Measurements from ENCODE around the gene CNPY1. TPM values are rescaled to one million over a fixed set of nuclear protein-coding genes. Genes with fewer than 3 reads are reported as not detected.

Gene CNPY1
- total RNA-seq, 5 donors from 2014 or later (not counting 1 experiment from before 2014, with no cell fraction given) = not detected

DNA sequence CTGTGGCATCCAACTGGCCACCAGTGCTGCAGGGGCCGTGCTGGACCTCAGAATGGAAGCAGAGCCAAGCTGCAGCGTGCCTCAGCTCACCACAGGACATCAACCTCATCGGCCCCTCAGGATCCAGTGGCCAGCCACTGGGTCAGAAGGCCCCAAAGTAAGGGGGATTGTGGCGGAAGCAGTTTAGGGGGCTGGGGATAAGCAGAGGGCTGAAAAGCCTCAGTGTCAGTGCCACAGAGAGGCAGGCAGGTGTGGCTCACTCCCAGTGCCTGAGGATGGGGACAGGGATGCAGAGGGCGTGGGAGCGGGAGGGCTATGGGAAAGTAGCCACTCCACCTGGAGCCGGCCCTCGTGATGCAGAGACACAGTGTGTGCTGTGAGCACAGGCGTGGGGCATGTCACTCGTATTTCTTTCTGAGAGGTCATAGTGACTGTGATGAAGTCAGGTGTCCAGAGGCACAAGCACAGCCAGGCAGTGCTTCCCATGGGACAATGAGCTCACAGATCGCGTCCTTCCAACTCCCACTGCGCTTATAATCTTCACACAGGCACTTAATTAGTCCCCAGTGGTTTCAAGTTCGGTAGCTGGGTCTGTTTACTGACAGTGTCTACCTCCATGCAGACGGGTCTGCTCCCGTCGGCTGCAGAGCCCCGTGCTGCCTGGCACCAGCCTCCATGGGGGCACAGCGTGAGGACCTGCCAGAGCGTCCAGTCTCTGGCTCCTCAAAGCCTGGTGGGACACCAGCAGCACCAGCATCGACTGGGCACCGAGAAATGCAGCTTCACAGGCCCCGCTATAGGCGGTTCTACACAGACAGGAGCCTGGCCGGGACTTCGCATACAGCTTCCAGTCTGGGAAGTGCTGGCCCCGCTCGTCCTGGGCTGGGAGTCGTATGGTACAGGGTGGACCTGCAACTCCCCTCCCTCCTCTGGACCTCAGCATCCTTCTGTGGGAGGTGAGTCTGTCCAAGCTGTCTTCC is 42.9 kb upstream of the CNPY1 start:
- H3K4me3 ChIP-seq (ENCODE audit: control insufficient read depth in 1 of 2, extremely low read depth in 1 of 2, low read length in 1 of 2) = no peak overlapping the region
- H3K9me3 ChIP-seq = no peaks in the 10 kb centered on the region
- Mint-ChIP-seq H3K4me1 (no peaks in the 10 kb centered on the region), H3K36me3 (no peaks in the 10 kb centered on the region), H3K9me3 (no peaks in the 10 kb centered on the region), H3K4me3 (no peak overlapping the region), H3K27ac (no peak overlapping the region), H3K27me3 (peaks cover 31 to 62% of the 10 kb centered on the region in 2 donors)
- 86% methylated on average over 21 of the region's 29 CpGs for WGBS (ENCODE audit: insufficient coverage)
- ChIA-PET CTCF (interaction anchor here in 1 of 2 donors (0.6 kb wide), 1 partner anchor 149 kb away, joined by 3 read pairs; no protein-coding TSS in a partner anchor), POLR2A (no interaction called here)
- ATAC-seq (replicated peaks in 1 of 4) (no peak), DNase-seq (no peak)
- no peaks in the 10 kb centered on the region for H3K36me3 ChIP-seq (ENCODE audit: control insufficient read depth in 2 of 2, extremely low read depth in 1 of 2, insufficient read depth in 1 of 2, low read length in 1 of 2)
- H3K4me1 ChIP-seq (ENCODE audit: control insufficient read depth in 1 of 2, extremely low read depth in 1 of 2, insufficient read depth in 2 of 2, low read length in 2 of 2) = no peaks in the 10 kb centered on the region
- H3K27ac ChIP-seq (ENCODE audit: low read length) = no peak overlapping the region
- H3K27me3 ChIP-seq (replicated peaks in 1 of 2; ENCODE audit: control insufficient read depth in 2 of 2, extremely low read depth in 1 of 2, insufficient read depth in 2 of 2, low read length in 1 of 2) = peaks cover 0 to 66% of the 10 kb centered on the region in 2 experiments

GRCh38 chr7:155588468-155588998 is 42.2 kb upstream of the CNPY1 start:
- peaks cover 0 to 68% of the 10 kb centered on the region in 2 experiments for H3K27me3 ChIP-seq (replicated peaks in 1 of 2; ENCODE audit: control insufficient read depth in 2 of 2, extremely low read depth in 1 of 2, insufficient read depth in 2 of 2, low read length in 1 of 2)
- DNase-seq (no peak), ATAC-seq (replicated peaks in 1 of 4) (no peak)
- no peaks in the 10 kb centered on the region for H3K36me3 Mint-ChIP-seq
- no peaks in the 10 kb centered on the region for H3K9me3 ChIP-seq
- no peak overlapping the region for H3K4me3 Mint-ChIP-seq
- no peaks in the 10 kb centered on the region for H3K36me3 ChIP-seq (ENCODE audit: control insufficient read depth in 2 of 2, extremely low read depth in 1 of 2, insufficient read depth in 1 of 2, low read length in 1 of 2)
- H3K4me1 Mint-ChIP-seq = no peaks in the 10 kb centered on the region
- H3K27ac Mint-ChIP-seq = no peak overlapping the region
- H3K9me3 Mint-ChIP-seq = no peaks in the 10 kb centered on the region
- H3K4me1 ChIP-seq (ENCODE audit: control insufficient read depth in 1 of 2, extremely low read depth in 1 of 2, insufficient read depth in 2 of 2, low read length in 2 of 2) = no peaks in the 10 kb centered on the region
- WGBS (ENCODE audit: insufficient coverage) = 94% methylated on average over 6 of the region's 10 CpGs
- no peak overlapping the region for H3K4me3 ChIP-seq (ENCODE audit: control insufficient read depth in 1 of 2, extremely low read depth in 1 of 2, low read length in 1 of 2)
- H3K27ac ChIP-seq (ENCODE audit: low read length) = no peak overlapping the region
- CTCF ChIA-PET = no interaction called here
- peaks cover 34 to 61% of the 10 kb centered on the region in 2 donors for H3K27me3 Mint-ChIP-seq
- POLR2A ChIA-PET = no interaction called here

DNA sequence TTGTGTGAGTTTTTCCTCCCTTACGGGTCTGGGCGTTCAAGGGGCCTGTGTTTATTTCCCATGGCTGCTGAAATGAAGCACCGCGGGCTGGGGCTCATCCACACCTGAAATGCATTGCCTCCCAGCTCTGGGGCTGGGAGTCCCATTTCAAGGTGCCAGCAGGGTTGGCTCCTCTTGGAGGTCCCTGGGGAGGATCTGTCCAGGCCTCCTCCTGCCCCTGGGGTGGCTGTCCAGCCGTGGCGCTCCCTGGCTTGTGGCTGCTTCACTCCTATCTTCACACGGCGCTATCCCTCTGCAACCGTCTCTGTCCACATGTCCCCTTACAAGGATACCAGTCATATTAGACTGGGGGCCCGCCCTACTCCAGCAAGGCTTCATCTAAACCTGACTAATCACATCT is 41.1 kb upstream of the CNPY1 start:
- no peaks in the 10 kb centered on the region for H3K4me1 Mint-ChIP-seq
- ATAC-seq (replicated peaks in 1 of 4) (no peak), DNase-seq (no peak)
- H3K27ac Mint-ChIP-seq = no peak overlapping the region
- ChIA-PET CTCF (interaction anchor here in 1 of 2 donors (0.6 kb wide), 1 partner anchor 41 kb away, joined by 6 read pairs; the partner anchor contains the start of gene CNPY1), POLR2A (no interaction called here)
- no peak overlapping the region for H3K4me3 ChIP-seq (ENCODE audit: control insufficient read depth in 1 of 2, extremely low read depth in 1 of 2, low read length in 1 of 2)
- no peaks in the 10 kb centered on the region for H3K9me3 ChIP-seq
- no peaks in the 10 kb centered on the region for H3K4me1 ChIP-seq (ENCODE audit: control insufficient read depth in 1 of 2, extremely low read depth in 1 of 2, insufficient read depth in 2 of 2, low read length in 2 of 2)
- H3K36me3 Mint-ChIP-seq = no peaks in the 10 kb centered on the region
- 92% methylated on average over 10 of the region's 10 CpGs for WGBS (ENCODE audit: insufficient coverage)
- no peak overlapping the region for H3K27ac ChIP-seq (ENCODE audit: low read length)
- no peaks in the 10 kb centered on the region for H3K9me3 Mint-ChIP-seq
- H3K36me3 ChIP-seq (ENCODE audit: control insufficient read depth in 2 of 2, extremely low read depth in 1 of 2, insufficient read depth in 1 of 2, low read length in 1 of 2) = no peaks in the 10 kb centered on the region
- H3K27me3 ChIP-seq (replicated peaks in 1 of 2; ENCODE audit: control insufficient read depth in 2 of 2, extremely low read depth in 1 of 2, insufficient read depth in 2 of 2, low read length in 1 of 2) = peaks cover 0 to 69% of the 10 kb centered on the region in 2 experiments
- peaks cover 34 to 58% of the 10 kb centered on the region in 2 donors for H3K27me3 Mint-ChIP-seq
- H3K4me3 Mint-ChIP-seq = no peak overlapping the region

DNA sequence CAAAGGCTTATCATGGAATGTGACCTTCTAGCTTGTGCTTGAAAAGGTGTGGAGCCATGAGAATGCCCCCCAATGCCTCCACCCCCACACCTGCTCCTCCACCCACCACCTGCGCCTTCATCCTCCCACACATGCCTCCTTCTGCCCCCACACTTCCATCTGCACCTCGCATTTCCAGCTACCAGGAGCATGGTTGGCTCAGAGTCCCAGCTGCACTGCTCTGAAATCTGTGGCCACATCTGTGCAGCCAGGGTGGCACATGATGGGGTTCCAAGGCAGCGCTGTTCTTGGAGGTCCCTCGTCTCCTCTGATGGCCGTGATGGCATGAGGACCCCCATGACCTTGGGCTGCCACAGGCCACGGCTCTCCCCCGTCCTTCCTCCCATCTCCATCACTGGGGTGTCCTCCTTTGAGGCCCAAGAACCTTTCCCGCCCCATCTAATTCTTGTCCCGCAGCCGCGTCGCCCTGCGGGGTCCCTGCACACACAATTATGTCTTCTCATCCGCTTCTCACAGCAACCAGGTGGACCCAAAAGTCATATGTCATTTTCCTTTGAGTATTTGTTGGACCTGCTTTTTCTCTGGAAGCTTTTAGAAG is 40.6 kb upstream of the CNPY1 start:
- DNase-seq (no peak), ATAC-seq (replicated peaks in 1 of 4) (no peak)
- CTCF ChIA-PET = interaction anchor here (0.6 to 1.1 kb wide), 3 partner anchors 12 to 110 kb away, joined by 3 to 6 read pairs (median 4); partner anchors contain the start of gene CNPY1 (in 1 of the 2)
- H3K9me3 ChIP-seq = no peaks in the 10 kb centered on the region
- no peak overlapping the region for H3K27ac ChIP-seq (ENCODE audit: low read length)
- WGBS (ENCODE audit: insufficient coverage) = 64% methylated on average over 7 of the region's 14 CpGs
- no peaks in the 10 kb centered on the region for H3K36me3 Mint-ChIP-seq
- H3K4me3 Mint-ChIP-seq = no peak overlapping the region
- no peaks in the 10 kb centered on the region for H3K4me1 Mint-ChIP-seq
- no peak overlapping the region for H3K27ac Mint-ChIP-seq
- no peaks in the 10 kb centered on the region for H3K36me3 ChIP-seq (ENCODE audit: control insufficient read depth in 2 of 2, extremely low read depth in 1 of 2, insufficient read depth in 1 of 2, low read length in 1 of 2)
- POLR2A ChIA-PET = no interaction called here
- peaks cover 34 to 58% of the 10 kb centered on the region in 2 donors for H3K27me3 Mint-ChIP-seq
- H3K27me3 ChIP-seq (replicated peaks in 1 of 2; ENCODE audit: control insufficient read depth in 2 of 2, extremely low read depth in 1 of 2, insufficient read depth in 2 of 2, low read length in 1 of 2) = peaks cover 0 to 68% of the 10 kb centered on the region in 2 experiments
- no peaks in the 10 kb centered on the region for H3K9me3 Mint-ChIP-seq
- H3K4me3 ChIP-seq (ENCODE audit: control insufficient read depth in 1 of 2, extremely low read depth in 1 of 2, low read length in 1 of 2) = no peak overlapping the region
- H3K4me1 ChIP-seq (ENCODE audit: control insufficient read depth in 1 of 2, extremely low read depth in 1 of 2, insufficient read depth in 2 of 2, low read length in 2 of 2) = no peaks in the 10 kb centered on the region

DNA sequence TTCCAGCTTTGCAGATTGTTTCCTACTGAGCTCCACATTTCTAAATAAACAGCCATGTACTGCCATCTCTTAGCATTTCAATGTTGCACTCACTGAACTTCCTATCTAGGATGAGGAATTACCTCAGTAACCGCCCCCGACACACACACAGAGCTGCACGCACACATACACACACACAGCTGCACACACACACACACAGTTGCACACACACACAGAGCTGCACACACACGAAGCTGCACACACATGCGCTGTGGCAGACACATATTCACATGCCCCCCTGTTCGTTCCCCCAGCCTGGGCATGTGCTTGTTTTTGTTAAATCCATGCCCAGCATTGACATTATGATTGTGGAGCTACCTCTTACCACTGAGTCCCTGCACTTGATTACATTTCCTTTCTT is 39.6 kb upstream of the CNPY1 start:
- Mint-ChIP-seq H3K9me3 (no peaks in the 10 kb centered on the region), H3K27me3 (peaks cover 34 to 53% of the 10 kb centered on the region in 2 donors)
- CTCF ChIA-PET = interaction anchor here in 1 of 2 donors (0.7 to 1.1 kb wide), 2 partner anchors 13 to 111 kb away, joined by 3 to 4 read pairs; no protein-coding TSS in a partner anchor

DNA sequence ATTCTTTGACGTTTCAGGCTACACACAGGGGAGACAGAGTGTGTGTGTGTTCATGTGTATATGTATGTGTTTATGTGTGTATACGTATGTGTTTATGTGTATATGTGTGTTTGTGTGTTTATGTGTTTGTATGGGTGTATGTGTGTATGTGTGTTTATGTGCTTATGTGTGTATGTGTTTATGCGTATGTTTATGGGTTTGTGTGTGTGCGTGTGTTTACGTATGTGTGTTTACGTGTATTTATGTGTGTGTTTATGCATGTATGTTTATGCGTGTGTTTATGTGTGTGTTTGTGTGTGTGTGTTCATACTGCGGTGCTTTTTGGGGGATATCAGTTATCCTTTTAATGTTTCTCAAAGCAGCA is 39.2 kb upstream of the CNPY1 start:
- ChIA-PET CTCF (no interaction called here), POLR2A (no interaction called here)
- Histone ChIP-seq H3K36me3 (ENCODE audit: control insufficient read depth in 2 of 2, extremely low read depth in 1 of 2, insufficient read depth in 1 of 2, low read length in 1 of 2) (no peaks in the 10 kb centered on the region), H3K4me3 (ENCODE audit: control insufficient read depth in 1 of 2, extremely low read depth in 1 of 2, low read length in 1 of 2) (no peak overlapping the region), H3K27me3 (replicated peaks in 1 of 2; ENCODE audit: control insufficient read depth in 2 of 2, extremely low read depth in 1 of 2, insufficient read depth in 2 of 2, low read length in 1 of 2) (peaks cover 0 to 54% of the 10 kb centered on the region in 2 experiments), H3K27ac (ENCODE audit: low read length) (no peak overlapping the region), H3K9me3 (no peaks in the 10 kb centered on the region), H3K4me1 (ENCODE audit: control insufficient read depth in 1 of 2, extremely low read depth in 1 of 2, insufficient read depth in 2 of 2, low read length in 2 of 2) (no peaks in the 10 kb centered on the region)
- H3K36me3 Mint-ChIP-seq = no peaks in the 10 kb centered on the region
- H3K4me3 Mint-ChIP-seq = no peak overlapping the region
- 79% methylated on average over 6 of the region's 8 CpGs for WGBS (ENCODE audit: insufficient coverage)
- H3K27ac Mint-ChIP-seq = no peak overlapping the region
- no peaks in the 10 kb centered on the region for H3K9me3 Mint-ChIP-seq
- no peaks in the 10 kb centered on the region for H3K4me1 Mint-ChIP-seq
- peaks cover 34 to 50% of the 10 kb centered on the region in 2 donors for H3K27me3 Mint-ChIP-seq
- DNase-seq (no peak), ATAC-seq (replicated peaks in 1 of 4) (no peak)

More for the DNA sequence above, 39.6 kb upstream of the CNPY1 start:
- H3K4me1 ChIP-seq (ENCODE audit: control insufficient read depth in 1 of 2, extremely low read depth in 1 of 2, insufficient read depth in 2 of 2, low read length in 2 of 2) = no peaks in the 10 kb centered on the region
- H3K27ac ChIP-seq (ENCODE audit: low read length) = no peak overlapping the region
- peaks cover 0 to 58% of the 10 kb centered on the region in 2 experiments for H3K27me3 ChIP-seq (replicated peaks in 1 of 2; ENCODE audit: control insufficient read depth in 2 of 2, extremely low read depth in 1 of 2, insufficient read depth in 2 of 2, low read length in 1 of 2)
- DNase-seq (no peak), ATAC-seq (replicated peaks in 1 of 4) (no peak)
- Mint-ChIP-seq H3K4me3 (no peak overlapping the region), H3K36me3 (no peaks in the 10 kb centered on the region), H3K27ac (no peak overlapping the region), H3K4me1 (no peaks in the 10 kb centered on the region)
- POLR2A ChIA-PET = no interaction called here
- no peak overlapping the region for H3K4me3 ChIP-seq (ENCODE audit: control insufficient read depth in 1 of 2, extremely low read depth in 1 of 2, low read length in 1 of 2)
- no peaks in the 10 kb centered on the region for H3K9me3 ChIP-seq
- H3K36me3 ChIP-seq (ENCODE audit: control insufficient read depth in 2 of 2, extremely low read depth in 1 of 2, insufficient read depth in 1 of 2, low read length in 1 of 2) = no peaks in the 10 kb centered on the region
- 76% methylated on average over 6 of the region's 6 CpGs for WGBS (ENCODE audit: insufficient coverage)
